A549 (cell line): ENCODE results near the gene TNFSF8. TPM values are rescaled to one million over a fixed set of nuclear protein-coding genes. Genes with fewer than 3 reads are reported as not detected.

ENCODE experiments used
- ATAC-seq, 2 experiments: fragments of 200-7000 bp in 1 of 2; fragments of >200 bp in 1 of 2; cut with Nextera tagmentation in 1 of 2; cut with Tn5 transposase in 1 of 2; 3 replicates each; pipeline versions ENCODE4 v1.8.0 to v1.9.1; 2018 to 2020; ENCODE audit warnings: mild to moderate bottlenecking in 1 of 2, moderate library complexity in 1 of 2
- CTCF ChIA-PET: fragments of 300-600 bp; sonication (Branson Sonifier 250); formaldehyde crosslinking; extraction: SDS; loops from one replicate; lab custom pipeline; 2021; ENCODE audit warnings: antibody characterized with exemption, inconsistent platforms; lab: Yijun Ruan, JAX
- POLR2A ChIA-PET: fragments of 350-600 bp; formaldehyde crosslinking; extraction: SDS; loops from one replicate; lab custom pipeline; 2021; ENCODE audit warnings: antibody characterized with exemption, inconsistent platforms; lab: Yijun Ruan, JAX
- DNase-seq, 2 experiments: peaks; one replicate each; pipeline versions ENCODE4 v3.0.0 to v3.0.0-alpha.2; 2011 to 2016; ENCODE audit warnings: low read depth in 1 of 2, low spot score in 1 of 2
- FAIRE-seq: peaks from 2 replicates; lab custom pipeline; 2011; peaks lifted over from hg19 to GRCh38; lab: Jason Lieb, UNC
- H3K27ac ChIP-seq, 2 experiments: fragments of >200 bp; sonication (Bioruptor Twin); formaldehyde crosslinking; 3 replicates each; pipeline ENCODE4 v1.5.1; 2016 to 2017
- H3K4me1 ChIP-seq: fragments of >200 bp; sonication (Bioruptor Twin); formaldehyde crosslinking; 3 replicates; pipeline ENCODE4 v1.6.1; 2016
- H3K4me2 ChIP-seq: fragments of >200 bp; sonication (Bioruptor Twin); formaldehyde crosslinking; 3 replicates; pipeline ENCODE4 v1.6.1; 2016
- H3K4me3 ChIP-seq: fragments of >200 bp; sonication (Bioruptor Twin); formaldehyde crosslinking; 3 replicates; pipeline ENCODE4 v1.5.1; 2016
- H3K9me3 ChIP-seq: fragments of >200 bp; sonication (Bioruptor Twin); formaldehyde crosslinking; 3 replicates; pipeline ENCODE4 v1.6.1; 2016
- BCL3 ChIP-seq: fragments of >200 bp; sonication (Bioruptor Twin); formaldehyde crosslinking; IDR thresholded peaks from 3 replicates; pipeline ENCODE4 v1.6.1; 2016
- CEBPB ChIP-seq, 2 experiments: fragments of >200 bp in 1 of 2; sonication (Bioruptor Twin) in 1 of 2; formaldehyde crosslinking in 1 of 2; IDR thresholded peaks; 2 replicates each; pipeline ENCODE4 v1.6.1; 2012 to 2016
- CHD2 ChIP-seq: fragments of 150-350 bp; IDR thresholded peaks from 2 replicates; pipeline ENCODE4 v1.6.1; 2014; ENCODE audit warnings: low read length; ENCODE audit not compliant: partially characterized antibody
- E2F6 ChIP-seq: IDR thresholded peaks from 2 replicates; pipeline ENCODE4 v1.6.1; 2012; ENCODE audit warnings: low read depth, borderline replicate concordance
- EHF ChIP-seq: fragments of 250-450 bp; sonication (Bioruptor Pico); IDR thresholded peaks from 2 replicates; pipeline ENCODE4 v1.5.0; 2020; ENCODE audit warnings: mild to moderate bottlenecking
- EP300 ChIP-seq, 2 experiments: fragments of >200 bp; sonication (Bioruptor Twin); formaldehyde crosslinking; IDR thresholded peaks; 2 replicates in 1 of 2; 3 replicates in 1 of 2; pipeline ENCODE4 v1.6.1; 2016 to 2017
- FOSL2 ChIP-seq, 2 experiments: fragments of 450-650 bp in 1 of 2; fragments of >200 bp in 1 of 2; sonication (Bioruptor Twin) in 1 of 2; formaldehyde crosslinking; IDR thresholded peaks; 2 replicates each; pipeline versions ENCODE4 v1.5.0 to v1.6.1; 2016 to 2020; ENCODE audit warnings: mild to moderate bottlenecking in 1 of 2, moderate library complexity in 1 of 2
- FOXS1 ChIP-seq: fragments of 250-450 bp; sonication (Bioruptor Pico); IDR thresholded peaks from 2 replicates; pipeline ENCODE4 v1.5.0; 2020; ENCODE audit warnings: mild to moderate bottlenecking, moderate library complexity
- HDAC2 ChIP-seq: fragments of 200-600 bp; sonication (generic); IDR thresholded peaks from 2 replicates; pipeline ENCODE4 v1.6.1; 2016
- HES2 ChIP-seq: fragments of >200 bp; sonication (Bioruptor Twin); formaldehyde crosslinking; IDR thresholded peaks from 2 replicates; pipeline ENCODE4 v1.6.1; 2016
- HOXB5 ChIP-seq: fragments of 250-450 bp; sonication (Bioruptor Pico); IDR thresholded peaks from 2 replicates; pipeline ENCODE4 v1.5.0; 2020; ENCODE audit warnings: mild to moderate bottlenecking, moderate library complexity
- JUN ChIP-seq, 2 experiments: fragments of >200 bp; sonication (Bioruptor Twin); formaldehyde crosslinking; IDR thresholded peaks; 2 replicates in 1 of 2; 3 replicates in 1 of 2; pipeline ENCODE4 v1.6.1; 2016 to 2017
- JUNB ChIP-seq: fragments of >200 bp; sonication (Bioruptor Twin); formaldehyde crosslinking; IDR thresholded peaks from 2 replicates; pipeline ENCODE4 v1.6.1; 2016
- KDM1A ChIP-seq: fragments of 200-600 bp; sonication (generic); IDR thresholded peaks from 2 replicates; pipeline ENCODE4 v1.6.1; 2016; ENCODE audit warnings: low read depth, mild to moderate bottlenecking
- KDM5A ChIP-seq: fragments of 200-600 bp; sonication (generic); IDR thresholded peaks from 2 replicates; pipeline ENCODE4 v1.6.1; 2016; ENCODE audit warnings: antibody characterized with exemption, mild to moderate bottlenecking
- MAX ChIP-seq: IDR thresholded peaks from 2 replicates; pipeline ENCODE4 v1.6.1; 2012
- NPAS2 ChIP-seq: fragments of 250-450 bp; sonication (Bioruptor Pico); IDR thresholded peaks from 2 replicates; pipeline ENCODE4 v1.8.0; 2022; ENCODE audit warnings: mild to moderate bottlenecking, moderate library complexity, borderline replicate concordance
- NR3C1 ChIP-seq: fragments of >200 bp; sonication (Bioruptor Twin); formaldehyde crosslinking; IDR thresholded peaks from 3 replicates; pipeline ENCODE4 v1.6.1; 2017
- PBX3 ChIP-seq: IDR thresholded peaks from 2 replicates; pipeline ENCODE4 v1.6.1; 2012
- POLR2A ChIP-seq: IDR thresholded peaks from 2 replicates; pipeline ENCODE4 v1.6.1; 2012; ENCODE audit warnings: mild to moderate bottlenecking, low read length
- POLR2AphosphoS2 ChIP-seq: conservative IDR thresholded peaks from 2 replicates; pipeline ENCODE4 v1.6.1; 2012; ENCODE audit warnings: low read length, improper control_type of control experiment, inconsistent platforms
- RAD21 ChIP-seq, 2 experiments: fragments of >200 bp in 1 of 2; sonication (Bioruptor Twin) in 1 of 2; formaldehyde crosslinking in 1 of 2; IDR thresholded peaks in 1 of 2; conservative IDR thresholded peaks in 1 of 2; 2 replicates in 1 of 2; 3 replicates in 1 of 2; pipeline ENCODE4 v1.6.1; 2012 to 2018; ENCODE audit warnings: inconsistent platforms in 1 of 2
- RARB ChIP-seq: fragments of 250-450 bp; sonication (Bioruptor Pico); IDR thresholded peaks from 2 replicates; pipeline ENCODE4 v1.8.0; 2021; ENCODE audit warnings: mild to moderate bottlenecking, moderate library complexity
- REST ChIP-seq: fragments of 200-600 bp; sonication (generic); IDR thresholded peaks from 2 replicates; pipeline ENCODE4 v1.6.1; 2016; ENCODE audit warnings: antibody characterized with exemption, mild to moderate bottlenecking, moderate library complexity
- TFCP2L1 ChIP-seq: fragments of 250-450 bp; sonication (Bioruptor Pico); IDR thresholded peaks from 2 replicates; pipeline ENCODE4 v1.5.0; 2021; ENCODE audit warnings: mild to moderate bottlenecking
- ZFP36 ChIP-seq: fragments of 450-650 bp; IDR thresholded peaks from 2 replicates; pipeline ENCODE4 v1.6.1; 2014; ENCODE audit warnings: borderline replicate concordance; ENCODE audit not compliant: partially characterized antibody
- ZNF302 ChIP-seq: fragments of 250-450 bp; sonication (Bioruptor Pico); IDR thresholded peaks from 2 replicates; pipeline ENCODE4 v1.9.0; 2021; ENCODE audit warnings: inconsistent platforms, mild to moderate bottlenecking, moderate library complexity
- WGBS: methylation state at CpG from one replicate; pipeline ENCODE4 v1.1.6; 2017; ENCODE audit errors: missing lambda C conversion rate; 5-methylcytosine and 5-hydroxymethylcytosine counted together
- polyA plus RNA-seq, 4 experiments: library from polyadenylated mRNA; depleted of rRNA in 3 of 4; stranded (reverse); fragments of >200 nt; fragmentation: RNase III in 1 of 4; extraction: RNeasy Plus Mini Kit Qiagen cat#74134 plus additional on column Dnase treatment in 1 of 4; gene quantifications; 2 replicates in 3 of 4; 3 replicates in 1 of 4; pipeline ENCODE4 v1.2.3, GENCODE V29; 2011 to 2017

TNFSF8 gene
- polyA plus RNA-seq, 2 of the 4 experiments (the other 2 are of a cell fraction), result not detected

- ChIA-PET POLR2A (no interaction called here), CTCF (interaction anchor here (0.9 to 2.3 kb wide), 6 partner anchors 11 to 234 kb away, joined by 3 to 13 read pairs (median 4); no protein-coding TSS in a partner anchor)
- peaks cover 35% of the 10 kb centered on the region for H3K4me1 ChIP-seq
- no peak for ATAC-seq
- peak overlapping the region; percentile 65 to 77 for H3K27ac ChIP-seq
- TF ChIP-seq PBX3 (no peak), BCL3 (no peak), KDM1A (no peak), RARB (CRISPR knock-in tag) (no peak), NPAS2 (CRISPR knock-in tag) (no peak)
- TF ChIP-seq, all 56 proteins: peak for 0
- peak overlapping the region; percentile 30; the same call in 2 of the 3 replicates for H3K4me2 ChIP-seq
- DNase-seq (no peak), FAIRE-seq (no peak)
- H3K4me3 ChIP-seq, result no peak overlapping the region
- H3K9me3 ChIP-seq, result no peaks in the 10 kb centered on the region
Measured at GRCh38 chr9:114895521-114895991, 34.8 kb downstream of the TNFSF8 start.

GRCh38 chr9:114894609-114895433, 35.6 kb downstream of the TNFSF8 start:
- Histone ChIP-seq H3K27ac (peak overlapping the region; percentile 65 to 77), H3K4me3 (no peak overlapping the region), H3K4me1 (peaks cover 42% of the 10 kb centered on the region), H3K4me2 (peak overlapping the region; percentile 30), H3K9me3 (no peaks in the 10 kb centered on the region)
- TF ChIP-seq CEBPB (IDR thresholded peaks at IDR 0.05) (peak; percentile 38 to 63; a peak in 1 of 4 replicates), NR3C1 (no peak), ZFP36 (no peak), CHD2 (no peak), TFCP2L1 (CRISPR knock-in tag) (no peak), JUNB (0 out of 2 replicates have a peak, but pooled peaks have one; percentile 13), EHF (CRISPR knock-in tag) (no peak), E2F6 (no peak), JUN (IDR thresholded peaks at IDR 0.05) (peak; percentile 28 to 48; a peak in 2 of 5 replicates), REST (no peak), ZNF302 (no peak), RAD21 (conservative IDR thresholded peaks at IDR 0.05 in 1 of 2, IDR thresholded peaks at IDR 0.05 in 1 of 2) (no peak), HDAC2 (no peak), POLR2A (no peak), EP300 (IDR thresholded peaks at IDR 0.05) (peak in 1 of 2 experiments; percentile 39; a peak in 1 of 5 replicates), HES2 (no peak), FOXS1 (CRISPR knock-in tag) (no peak), HOXB5 (CRISPR knock-in tag) (0 out of 2 replicates have a peak, but pooled peaks have one; percentile 8), KDM5A (no peak), MAX (peak; percentile 55), FOSL2 (IDR thresholded peaks at IDR 0.05) (no peak), FOSL2 (CRISPR knock-in tag; IDR thresholded peaks at IDR 0.05) (peak; percentile 69), POLR2AphosphoS2 (no peak)
- CTCF ChIA-PET, result interaction anchor here (0.9 to 2.3 kb wide), 5 partner anchors 9 to 214 kb away, joined by 3 to 13 read pairs (median 4); no protein-coding TSS in a partner anchor
- WGBS, result 47% methylated on average over 7 of the region's 7 CpGs
- ATAC-seq (peak; percentile 89 to 91), FAIRE-seq (no peak), DNase-seq (peak; percentile 60 to 85)
- POLR2A ChIA-PET, result no interaction called here
